LNCAP (cell line): ENCODE measurements around the gene PRDM15.

Experiments
- TF ChIP-seq, protein P1 (sequence below): fragments of 450-650 bp; IDR thresholded peaks from 2 replicates; pipeline ENCODE4 v1.5.1; 2017; ENCODE audit warnings: mild to moderate bottlenecking

The PRDM15 gene

DNA sequence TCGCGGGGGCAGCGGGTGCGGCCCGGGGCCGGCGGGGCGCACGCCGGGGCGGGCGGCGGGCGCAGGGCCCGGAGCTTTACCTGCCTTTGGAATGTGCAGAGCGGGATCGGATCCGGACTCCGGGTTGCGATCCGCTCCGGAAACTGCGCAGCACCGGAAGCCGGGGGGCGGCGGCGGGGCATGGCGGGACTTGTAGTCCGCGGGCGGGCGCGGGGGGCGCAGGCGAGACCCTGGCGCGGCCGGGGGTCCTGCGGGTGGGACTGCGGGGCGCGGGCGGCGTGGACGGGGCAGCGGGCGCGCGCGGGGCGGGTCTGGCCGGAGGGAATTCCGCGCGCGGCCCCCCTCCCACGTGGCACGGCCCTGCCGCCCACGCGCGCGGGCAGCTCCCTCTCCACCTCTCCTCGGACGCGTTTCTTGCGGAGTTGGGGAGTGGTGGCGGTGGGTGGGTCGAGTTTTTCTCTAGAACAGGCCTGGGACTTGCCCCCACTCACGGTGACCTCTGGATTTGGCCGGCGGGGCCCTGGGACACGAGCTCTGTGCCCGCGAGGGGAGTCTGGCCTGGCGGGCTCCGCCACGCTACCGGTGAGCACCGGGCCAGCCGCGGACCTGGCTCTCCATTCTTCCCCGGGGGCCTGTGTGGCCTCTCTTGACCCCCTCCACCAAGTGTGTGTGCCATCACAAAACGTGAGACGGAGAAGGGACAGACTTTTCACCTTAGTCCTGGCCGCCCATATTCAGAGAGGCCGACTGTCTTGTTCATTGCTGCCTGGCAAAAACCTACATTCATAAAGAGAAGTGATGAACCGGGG, at the start of gene PRDM15:
PRDM15 (minus strand) TSS at position 155 of the 809 bp plus-strand sequence. CDS start 18,981 bp downstream, outside the sequence.
- TF ChIP-seq, protein P1, sequence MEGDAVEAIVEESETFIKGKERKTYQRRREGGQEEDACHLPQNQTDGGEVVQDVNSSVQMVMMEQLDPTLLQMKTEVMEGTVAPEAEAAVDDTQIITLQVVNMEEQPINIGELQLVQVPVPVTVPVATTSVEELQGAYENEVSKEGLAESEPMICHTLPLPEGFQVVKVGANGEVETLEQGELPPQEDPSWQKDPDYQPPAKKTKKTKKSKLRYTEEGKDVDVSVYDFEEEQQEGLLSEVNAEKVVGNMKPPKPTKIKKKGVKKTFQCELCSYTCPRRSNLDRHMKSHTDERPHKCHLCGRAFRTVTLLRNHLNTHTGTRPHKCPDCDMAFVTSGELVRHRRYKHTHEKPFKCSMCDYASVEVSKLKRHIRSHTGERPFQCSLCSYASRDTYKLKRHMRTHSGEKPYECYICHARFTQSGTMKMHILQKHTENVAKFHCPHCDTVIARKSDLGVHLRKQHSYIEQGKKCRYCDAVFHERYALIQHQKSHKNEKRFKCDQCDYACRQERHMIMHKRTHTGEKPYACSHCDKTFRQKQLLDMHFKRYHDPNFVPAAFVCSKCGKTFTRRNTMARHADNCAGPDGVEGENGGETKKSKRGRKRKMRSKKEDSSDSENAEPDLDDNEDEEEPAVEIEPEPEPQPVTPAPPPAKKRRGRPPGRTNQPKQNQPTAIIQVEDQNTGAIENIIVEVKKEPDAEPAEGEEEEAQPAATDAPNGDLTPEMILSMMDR: no peak

- TF ChIP-seq, protein P1: no peak
Observed at GRCh38 chr21:41928621-41929220, 49.6 kb upstream of the PRDM15 start.

GRCh38 chr21:41927727-41928409, 48.7 kb upstream of the PRDM15 start:
- TF ChIP-seq, protein P1: no peak

- TF ChIP-seq, protein P1: no peak
Observed at GRCh38 chr21:41926807-41927171, 47.6 kb upstream of the PRDM15 start.

GRCh38 chr21:41926117-41926806, 47.1 kb upstream of the PRDM15 start:
- TF ChIP-seq, protein P1: no peak

- TF ChIP-seq, protein P1: no peak
Observed at GRCh38 chr21:41925767-41926116, 46.6 kb upstream of the PRDM15 start.

GRCh38 chr21:41924368-41924754, 45.2 kb upstream of the PRDM15 start:
- TF ChIP-seq, protein P1: no peak
